Endothelial cell of umbilical vein (primary cell): Measurements from ENCODE around the gene ATG10. TPM values are rescaled to one million over a fixed set of nuclear protein-coding genes. Genes with fewer than 3 reads are reported as not detected.

ENCODE experiments used
- BruUV-seq: library from RNA; stranded (reverse); fragments of 400-500 nt; replicated peaks from 2 replicates; lab custom pipeline; 2021; lab: Mats Ljungman, UMichigan
- CTCF ChIA-PET: fragments of 300-600, 350-600 bp; sonication (Branson Sonifier 250); formaldehyde crosslinking; loops from one replicate; lab custom pipeline; 2021; ENCODE audit warnings: antibody characterized with exemption, inconsistent platforms; lab: Charles Lee
- POLR2A ChIA-PET: fragments of 300-600, 350-600 bp; sonication (Branson Sonifier 250); formaldehyde crosslinking; loops from one replicate; lab custom pipeline; 2021; ENCODE audit warnings: antibody characterized with exemption, inconsistent platforms; lab: Charles Lee
- DNase-seq: peaks from one replicate; pipeline ENCODE4 v3.0.0-alpha.2; 2011; ENCODE audit warnings: low read depth, low spot score
- FAIRE-seq: peaks from 2 replicates; lab custom pipeline; 2011; peaks lifted over from hg19 to GRCh38; lab: Jason Lieb, UNC
- H2AFZ ChIP-seq: 2 replicates; pipeline ENCODE4 v1.6.0; 2012; ENCODE audit warnings: low read depth, low read length, control low read depth, inconsistent platforms
- H3K27ac ChIP-seq: 2 replicates; pipeline ENCODE4 v1.5.1; 2011; ENCODE audit warnings: low read depth, mild to moderate bottlenecking, control low read depth, low read length, moderate library complexity; ENCODE audit not compliant: insufficient read depth
- H3K27me3 ChIP-seq, 2 experiments: 2 replicates each; pipeline versions ENCODE4 v1.6.0 to v1.6.1; 2011; ENCODE audit warnings: low read length in 2 of 2, mixed read lengths in 1 of 2; ENCODE audit not compliant: control insufficient read depth in 2 of 2, insufficient read depth in 2 of 2
- H3K36me3 ChIP-seq, 2 experiments: 2 replicates in 1 of 2; 3 replicates in 1 of 2; pipeline ENCODE4 v1.5.1; 2011; ENCODE audit warnings: low read length in 2 of 2, mild to moderate bottlenecking in 1 of 2, moderate library complexity in 1 of 2; ENCODE audit not compliant: control insufficient read depth in 2 of 2, insufficient read depth in 2 of 2; ENCODE audit errors: extremely low read depth in 1 of 2
- H3K4me1 ChIP-seq: 3 replicates; pipeline ENCODE4 v1.5.1; 2011; ENCODE audit warnings: mild to moderate bottlenecking, low read length; ENCODE audit not compliant: control insufficient read depth, insufficient read depth; ENCODE audit errors: extremely low read depth
- H3K4me2 ChIP-seq: 2 replicates; pipeline ENCODE4 v1.6.1; 2011; ENCODE audit warnings: low read length, control low read depth, mixed read lengths; ENCODE audit not compliant: insufficient read depth
- H3K4me3 ChIP-seq, 3 experiments: fragments of 200-600 bp in 1 of 3; sonication (generic), shearing (Covaris generic) in 1 of 3; replicated peaks in 1 of 3; 2 replicates each; pipeline ENCODE4 v1.5.1; 2011 to 2016; ENCODE audit warnings: control low read depth in 3 of 3, low read length in 3 of 3, mild to moderate bottlenecking in 2 of 3, inconsistent platforms in 1 of 3, low read depth in 1 of 3, moderate library complexity in 1 of 3; ENCODE audit not compliant: insufficient read depth in 1 of 3
- H3K79me2 ChIP-seq: 2 replicates; pipeline ENCODE4 v1.6.0; 2012; ENCODE audit warnings: low read length, inconsistent platforms; ENCODE audit not compliant: control insufficient read depth, insufficient read depth
- H3K9ac ChIP-seq: replicated peaks from 2 replicates; pipeline ENCODE3; 2011; ENCODE audit warnings: low read length, control low read depth; ENCODE audit not compliant: insufficient read depth; ENCODE audit errors: extremely low read depth
- H3K9me1 ChIP-seq: replicated peaks from 3 replicates; pipeline ENCODE4 v1.6.0; 2011; ENCODE audit warnings: mild to moderate bottlenecking, low read length; ENCODE audit not compliant: control insufficient read depth, insufficient read depth; ENCODE audit errors: extremely low read depth
- H3K9me3 ChIP-seq: replicated peaks from 2 replicates; pipeline ENCODE4 v1.5.1; 2012; ENCODE audit warnings: low read length, inconsistent platforms; ENCODE audit not compliant: control insufficient read depth, insufficient read depth
- H4K20me1 ChIP-seq: replicated peaks from 2 replicates; pipeline ENCODE3; 2011; ENCODE audit warnings: mild to moderate bottlenecking, low read length; ENCODE audit not compliant: control insufficient read depth, insufficient read depth; ENCODE audit errors: extremely low read depth
- FOS ChIP-seq: IDR thresholded peaks from 2 replicates; pipeline ENCODE4 v1.6.1; 2011; ENCODE audit warnings: mild to moderate bottlenecking, low read length, moderate library complexity, borderline replicate concordance; ENCODE audit not compliant: insufficient read depth
- GATA2 ChIP-seq: IDR thresholded peaks from 2 replicates; pipeline ENCODE4 v1.7.0; 2011; ENCODE audit warnings: low read depth, mild to moderate bottlenecking, moderate library complexity, mixed read lengths, low read length; ENCODE audit not compliant: insufficient read length, insufficient read depth
- POLR2AphosphoS5 ChIP-seq: IDR thresholded peaks from 2 replicates; pipeline ENCODE4 v1.6.1; 2012; ENCODE audit warnings: low read depth, mild to moderate bottlenecking, control low read depth, low read length, moderate library complexity; ENCODE audit not compliant: insufficient read depth
- dilution Hi-C: fragments of 300-500 bp; cut with MboI; formaldehyde crosslinking; loops from one replicate; pipeline ENCODE4 v1.15.0; 2019; ENCODE audit warnings: low sequenced_read_pairs; ENCODE audit not compliant: extremely low pct_ligation_motif_present
- intact Hi-C: fragments of 100-400 bp; cut with micrococcal nuclease; formaldehyde crosslinking; loops from one replicate; pipeline ENCODE4 v1.10.0; 2022
- polyA plus RNA-seq, 4 experiments: library from polyadenylated mRNA; depleted of rRNA in 3 of 4; stranded (reverse) in 3 of 4; unstranded in 1 of 4; fragments of >200 nt; gene quantifications; 2 replicates each; pipeline versions ENCODE4 v1.2.1 to v1.2.3, GENCODE V29; 2011 to 2012; ENCODE audit warnings: missing spikeins in 1 of 4
- total RNA-seq: library from RNA; stranded (reverse); gene quantifications from 2 replicates; pipeline ENCODE4 v1.2.3, GENCODE V29; 2021
- TF ChIP-seq, protein P1 (sequence below): IDR thresholded peaks from 2 replicates; pipeline ENCODE4 v1.6.1; 2011; ENCODE audit not compliant: insufficient read depth, insufficient read length
- TF ChIP-seq, protein P2 (sequence below), 2 donors: IDR thresholded peaks; 1 replicate in 1 of 2; 2 replicates in 1 of 2; pipeline ENCODE4 v1.5.1; 2011; ENCODE audit warnings: low read length in 2 of 2, mild to moderate bottlenecking in 2 of 2, moderate library complexity in 2 of 2, control low read depth in 1 of 2, inconsistent platforms in 1 of 2, low read depth in 1 of 2; ENCODE audit not compliant: insufficient read depth in 1 of 2; ENCODE audit errors: extremely low read depth in 1 of 2

ATG10 gene
- total and polyA plus RNA-seq, 2 donors (not counting 3 experiments of a cell fraction or from before 2014, with no cell fraction given): 1.6 to 3.9 TPM

DNA sequence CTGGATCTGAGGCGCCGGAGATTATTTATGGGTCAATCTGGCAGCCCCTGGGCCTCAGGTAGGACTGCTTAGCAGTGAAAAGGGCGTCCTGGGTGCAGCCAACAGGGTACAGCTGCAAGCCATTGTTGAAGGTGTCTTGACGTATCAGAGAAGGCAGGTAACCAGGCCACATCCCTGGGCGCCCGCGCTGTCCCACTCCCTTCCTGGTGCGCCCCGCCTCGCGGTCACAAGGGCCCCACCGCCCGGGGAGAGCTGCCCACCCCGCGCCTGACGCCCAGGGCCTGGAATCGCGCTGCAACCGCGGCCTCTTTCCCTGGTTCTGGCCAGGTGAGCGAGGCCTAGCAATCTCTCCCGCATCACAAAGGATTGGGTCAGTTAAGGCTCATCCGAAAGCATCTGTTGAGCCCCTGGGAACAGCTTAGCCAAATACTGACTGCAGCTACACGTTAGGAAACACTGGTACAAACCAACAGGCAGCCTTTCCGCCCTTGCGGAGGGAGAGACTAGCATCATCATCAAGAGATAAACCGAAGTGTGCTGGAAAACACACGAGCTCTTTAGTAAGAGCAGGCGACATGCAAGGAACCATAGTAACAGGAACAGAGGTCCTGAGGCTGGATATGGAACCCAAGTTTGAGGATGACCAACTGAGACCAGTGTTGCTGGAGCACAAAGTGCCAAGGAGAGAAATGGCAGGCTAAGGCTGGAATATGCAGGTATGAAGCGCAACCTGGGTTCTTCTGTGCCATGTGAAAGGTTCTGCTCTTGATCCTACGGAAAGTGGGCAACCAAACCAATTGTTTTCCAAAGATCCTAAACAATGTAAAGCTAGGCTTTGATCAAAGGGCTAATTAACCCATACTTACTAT lies 302.8 kb downstream of the ATG10 start:
- no peak overlapping the region for H3K4me2 ChIP-seq
- BruUV-seq: no TSS peak
- CTCF ChIA-PET: interaction anchor here (1.4 kb wide), 1 partner anchor 13 kb away, joined by 3 read pairs; no protein-coding TSS in a partner anchor
- no peak overlapping the region for H2AFZ ChIP-seq
- dilution Hi-C loops: no loop called here
- no peak overlapping the region for H3K27ac ChIP-seq
- DNase-seq: no peak
- H4K20me1 ChIP-seq: no peaks in the 10 kb centered on the region
- intact Hi-C loops: loop anchor here (5.0 kb wide), 1 partner anchor 972 kb away; the partner anchor contains the start of gene ZCCHC9
- no peak overlapping the region for H3K4me3 ChIP-seq
- peaks cover 20% of the 10 kb centered on the region for H3K79me2 ChIP-seq
- no peaks in the 10 kb centered on the region for H3K9me3 ChIP-seq
- no peaks in the 10 kb centered on the region for H3K9me1 ChIP-seq
- no peak for FAIRE-seq
- TF ChIP-seq, protein P1, sequence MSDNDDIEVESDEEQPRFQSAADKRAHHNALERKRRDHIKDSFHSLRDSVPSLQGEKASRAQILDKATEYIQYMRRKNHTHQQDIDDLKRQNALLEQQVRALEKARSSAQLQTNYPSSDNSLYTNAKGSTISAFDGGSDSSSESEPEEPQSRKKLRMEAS: no peak
- no peak for TF ChIP-seq GATA2
- no peak for TF ChIP-seq FOS
- peak; percentile 51 for TF ChIP-seq POLR2AphosphoS5
- TF ChIP-seq, protein P2, sequence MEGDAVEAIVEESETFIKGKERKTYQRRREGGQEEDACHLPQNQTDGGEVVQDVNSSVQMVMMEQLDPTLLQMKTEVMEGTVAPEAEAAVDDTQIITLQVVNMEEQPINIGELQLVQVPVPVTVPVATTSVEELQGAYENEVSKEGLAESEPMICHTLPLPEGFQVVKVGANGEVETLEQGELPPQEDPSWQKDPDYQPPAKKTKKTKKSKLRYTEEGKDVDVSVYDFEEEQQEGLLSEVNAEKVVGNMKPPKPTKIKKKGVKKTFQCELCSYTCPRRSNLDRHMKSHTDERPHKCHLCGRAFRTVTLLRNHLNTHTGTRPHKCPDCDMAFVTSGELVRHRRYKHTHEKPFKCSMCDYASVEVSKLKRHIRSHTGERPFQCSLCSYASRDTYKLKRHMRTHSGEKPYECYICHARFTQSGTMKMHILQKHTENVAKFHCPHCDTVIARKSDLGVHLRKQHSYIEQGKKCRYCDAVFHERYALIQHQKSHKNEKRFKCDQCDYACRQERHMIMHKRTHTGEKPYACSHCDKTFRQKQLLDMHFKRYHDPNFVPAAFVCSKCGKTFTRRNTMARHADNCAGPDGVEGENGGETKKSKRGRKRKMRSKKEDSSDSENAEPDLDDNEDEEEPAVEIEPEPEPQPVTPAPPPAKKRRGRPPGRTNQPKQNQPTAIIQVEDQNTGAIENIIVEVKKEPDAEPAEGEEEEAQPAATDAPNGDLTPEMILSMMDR (IDR thresholded peaks at IDR 0.05; ENCODE audit: extremely low read depth in 1 of 2, insufficient read depth in 1 of 2, low read depth in 1 of 2, low read length in 2 of 2): no peak
- no peaks in the 10 kb centered on the region for H3K27me3 ChIP-seq
- POLR2A ChIA-PET: no interaction called here
- no peak overlapping the region for H3K9ac ChIP-seq
- H3K36me3 ChIP-seq: peaks cover 14 to 23% of the 10 kb centered on the region in 2 experiments
- H3K4me1 ChIP-seq: peaks cover 17% of the 10 kb centered on the region
